B cell (primary cell): ENCODE results near the gene FAM217A.

ENCODE experiments used
- EZH2 ChIP-seq: IDR thresholded peaks from 2 replicates; pipeline ENCODE4 v1.6.1; 2012; ENCODE audit warnings: borderline replicate concordance, low read depth, mild to moderate bottlenecking, moderate library complexity, low read length; ENCODE audit not compliant: insufficient read depth, poor library complexity, severe bottlenecking
- TF ChIP-seq, protein P1 (sequence below): fragments of 200-600 bp; IDR thresholded peaks from one replicate; pipeline ENCODE4 v1.8.0; 2022; ENCODE audit warnings: antibody characterized with exemption, mild to moderate bottlenecking

DNA sequence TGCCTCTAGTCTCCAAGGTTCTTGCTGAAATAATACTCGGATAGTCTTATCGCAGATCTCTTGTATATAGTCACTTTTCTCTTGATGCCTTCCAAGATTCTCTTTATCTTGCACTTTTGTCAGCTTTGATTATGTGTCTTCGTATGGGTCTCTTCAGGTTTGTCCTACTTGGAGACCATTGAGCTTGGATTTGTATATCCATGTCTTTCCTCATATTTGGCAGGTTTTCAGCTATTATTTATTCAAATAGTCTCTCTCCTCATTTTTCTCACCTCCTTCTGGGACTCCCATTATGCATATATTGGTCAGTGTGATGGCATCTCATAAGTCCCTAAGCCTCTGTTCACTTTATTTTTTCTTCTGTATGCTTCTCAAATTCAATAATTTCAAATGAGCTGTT, 33.4 kb upstream of the FAM217A start:
- TF ChIP-seq, protein P1, sequence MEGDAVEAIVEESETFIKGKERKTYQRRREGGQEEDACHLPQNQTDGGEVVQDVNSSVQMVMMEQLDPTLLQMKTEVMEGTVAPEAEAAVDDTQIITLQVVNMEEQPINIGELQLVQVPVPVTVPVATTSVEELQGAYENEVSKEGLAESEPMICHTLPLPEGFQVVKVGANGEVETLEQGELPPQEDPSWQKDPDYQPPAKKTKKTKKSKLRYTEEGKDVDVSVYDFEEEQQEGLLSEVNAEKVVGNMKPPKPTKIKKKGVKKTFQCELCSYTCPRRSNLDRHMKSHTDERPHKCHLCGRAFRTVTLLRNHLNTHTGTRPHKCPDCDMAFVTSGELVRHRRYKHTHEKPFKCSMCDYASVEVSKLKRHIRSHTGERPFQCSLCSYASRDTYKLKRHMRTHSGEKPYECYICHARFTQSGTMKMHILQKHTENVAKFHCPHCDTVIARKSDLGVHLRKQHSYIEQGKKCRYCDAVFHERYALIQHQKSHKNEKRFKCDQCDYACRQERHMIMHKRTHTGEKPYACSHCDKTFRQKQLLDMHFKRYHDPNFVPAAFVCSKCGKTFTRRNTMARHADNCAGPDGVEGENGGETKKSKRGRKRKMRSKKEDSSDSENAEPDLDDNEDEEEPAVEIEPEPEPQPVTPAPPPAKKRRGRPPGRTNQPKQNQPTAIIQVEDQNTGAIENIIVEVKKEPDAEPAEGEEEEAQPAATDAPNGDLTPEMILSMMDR, result no peak
- TF ChIP-seq EZH2, result no peak
